ENCODE results near the gene KIAA0753. TPM values are rescaled to one million over a fixed set of nuclear protein-coding genes. Genes with fewer than 3 reads are reported as not detected.
A peak's percentile ranks its signal among the peaks of the same experiment; 100 is the strongest.

Gene KIAA0753
- total RNA-seq, 1 donor from 2014 or later: 3.5 TPM

- intact Hi-C loops (cut with DNase I): loop anchor here (10.0 kb wide), 1 partner anchor 85 kb away; no protein-coding TSS in a partner anchor
- DNase-seq: no peak
- ATAC-seq (ENCODE audit: poor library complexity): no peak
These were observed 80.7 kb downstream of the KIAA0753 start for GRCh38 chr17:6559753-6560215.

DNA sequence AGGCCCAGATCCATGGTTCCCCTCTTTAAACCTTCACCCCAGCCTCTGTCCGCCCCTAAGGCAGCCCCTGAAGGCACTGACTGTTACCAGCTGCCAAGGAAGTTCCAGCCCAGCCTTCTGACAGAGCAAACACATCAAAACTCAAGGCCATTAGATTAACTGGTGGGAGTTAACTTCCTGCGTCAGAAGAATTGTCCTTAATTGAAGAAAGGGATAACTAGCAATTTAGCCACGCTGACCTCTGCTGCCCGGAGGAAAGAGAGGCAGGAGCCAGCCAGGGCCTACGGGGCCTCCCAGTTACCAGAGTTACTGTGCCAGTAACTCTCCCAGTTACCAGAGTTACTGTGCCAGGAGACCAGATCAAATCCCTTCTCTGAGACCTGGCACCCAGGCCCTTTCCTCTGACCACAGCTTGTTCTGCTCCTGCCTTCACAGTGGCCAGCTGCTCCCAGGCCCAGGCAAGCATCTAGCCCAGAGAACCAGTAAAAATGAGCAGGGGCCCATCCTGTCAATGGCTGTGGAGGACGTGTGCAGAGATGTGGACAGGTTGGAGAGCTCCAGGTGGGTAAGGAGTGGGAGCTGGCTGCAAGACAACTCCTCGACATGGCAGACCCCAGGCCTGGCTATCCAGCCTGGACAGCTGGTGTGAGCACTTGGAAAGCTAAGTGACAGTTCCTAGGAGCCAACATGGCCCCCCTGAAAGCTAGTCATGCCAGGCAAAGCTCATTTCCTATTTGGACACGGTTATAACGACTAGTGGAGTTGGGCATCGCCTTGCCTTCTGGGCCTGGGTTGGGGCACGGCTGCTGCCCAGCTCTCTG lies 81.4 kb downstream of the KIAA0753 start:
- ATAC-seq (ENCODE audit: poor library complexity) (no peak), DNase-seq (no peak)
- intact Hi-C loops (cut with DNase I): loop anchor here (10.0 kb wide), 1 partner anchor 84 kb away; no protein-coding TSS in a partner anchor

GRCh38 chr17:6558276-6558675 lies 82.2 kb downstream of the KIAA0753 start:
- intact Hi-C loops (cut with DNase I): loop anchor here (10.0 kb wide), 1 partner anchor 83 kb away; no protein-coding TSS in a partner anchor
- ATAC-seq (ENCODE audit: poor library complexity) (no peak), DNase-seq (no peak)

- DNase-seq: no peak
- intact Hi-C loops (cut with DNase I): loop anchor here (10.0 kb wide), 1 partner anchor 82 kb away; no protein-coding TSS in a partner anchor
- no peak for ATAC-seq (ENCODE audit: poor library complexity)
These were observed 83.5 kb downstream of the KIAA0753 start for GRCh38 chr17:6557040-6557438.

DNA sequence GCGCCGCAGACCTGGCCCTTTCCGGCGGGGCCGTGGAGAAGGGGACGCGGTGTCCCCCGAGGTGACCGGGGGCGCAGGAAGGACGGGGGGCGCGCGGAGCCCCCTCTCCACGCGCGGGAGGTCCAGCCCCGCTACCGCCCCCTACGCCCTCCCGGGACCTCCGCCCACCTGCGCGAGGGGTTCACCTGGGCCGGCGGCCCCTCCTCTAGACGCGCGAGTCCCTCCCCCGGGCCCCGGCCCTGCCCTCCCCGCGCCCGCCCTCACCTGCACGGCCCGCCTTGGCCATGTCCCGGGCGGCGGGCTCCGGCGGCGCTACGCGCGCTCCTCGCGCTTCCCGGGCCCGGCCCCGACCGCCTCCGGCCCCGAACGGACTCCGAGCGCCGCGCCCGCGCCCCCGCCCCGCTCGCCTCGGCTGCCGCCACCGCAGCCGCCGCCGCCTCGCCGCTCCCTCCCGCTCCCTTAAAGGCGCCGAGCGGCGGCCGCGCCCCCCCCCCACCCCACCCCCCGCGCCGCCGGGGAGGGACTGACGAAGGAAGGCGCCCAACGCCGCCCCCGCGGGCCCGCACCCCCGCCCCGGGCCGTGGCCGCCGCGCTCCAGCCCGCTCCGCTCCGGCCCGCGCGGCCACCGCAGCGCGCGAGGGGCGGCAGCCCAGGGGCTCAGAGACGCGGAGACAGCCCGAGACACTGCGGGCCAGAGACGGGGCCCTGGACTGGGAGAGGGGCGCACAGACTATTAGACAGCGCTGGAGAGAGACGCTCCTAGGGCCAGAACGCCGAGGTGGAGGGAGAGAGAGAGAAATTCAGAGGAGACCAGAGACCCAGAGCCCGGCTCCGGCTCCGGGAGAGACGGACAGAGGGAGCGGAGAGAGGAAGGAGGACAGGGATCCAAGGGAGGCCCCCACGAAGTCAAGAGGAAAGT lies 84.1 kb downstream of the KIAA0753 start, which contains the start of gene PITPNM3:
Gene PITPNM3 (minus strand): TSS at position 435 of the 919 bp plus-strand sequence. CDS start 149 bp downstream, at position 286.
- DNase-seq (no peak), ATAC-seq (ENCODE audit: poor library complexity) (peak; percentile 34)
- intact Hi-C loops (cut with DNase I): loop anchor here (10.0 kb wide), 1 partner anchor 82 kb away; no protein-coding TSS in a partner anchor

- intact Hi-C loops (cut with DNase I): loop anchor here (10.0 kb wide), 1 partner anchor 81 kb away; no protein-coding TSS in a partner anchor
- ATAC-seq (ENCODE audit: poor library complexity) (peak; percentile 53), DNase-seq (peak; percentile 50)
These were observed 85.0 kb downstream of the KIAA0753 start for GRCh38 chr17:6555331-6556120.

GRCh38 chr17:6554871-6555330 lies 85.6 kb downstream of the KIAA0753 start:
- ATAC-seq (ENCODE audit: poor library complexity) (no peak), DNase-seq (no peak)
- intact Hi-C loops (cut with DNase I): loop anchor here (10.0 kb wide), 1 partner anchor 80 kb away; no protein-coding TSS in a partner anchor

DNA sequence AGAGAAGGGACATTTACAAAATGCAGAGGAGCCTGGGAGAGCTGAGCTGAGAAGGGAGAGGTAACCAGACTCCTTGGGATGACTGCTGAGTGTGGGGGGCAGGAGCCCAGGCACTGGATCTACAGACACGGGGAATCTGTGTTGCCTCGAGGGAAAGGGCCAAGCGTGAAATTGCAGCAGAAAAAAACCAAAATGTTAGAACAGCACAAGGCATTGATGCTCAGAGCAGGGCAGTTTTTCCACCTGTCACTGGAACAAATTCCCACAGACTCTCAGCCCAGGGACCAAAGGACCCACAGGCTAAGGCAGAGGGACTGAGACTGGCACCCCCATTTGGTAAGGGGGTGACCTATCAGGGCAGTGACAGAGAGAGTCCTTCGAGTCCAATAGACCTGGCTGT lies 86.2 kb downstream of the KIAA0753 start:
- ATAC-seq (ENCODE audit: poor library complexity) (no peak), DNase-seq (no peak)
- intact Hi-C loops (cut with DNase I): loop anchor here (10.0 kb wide), 1 partner anchor 80 kb away; no protein-coding TSS in a partner anchor

- intact Hi-C loops (cut with DNase I): loop anchor here (10.0 kb wide), 1 partner anchor 77 kb away; no protein-coding TSS in a partner anchor
- DNase-seq (peak; percentile 49), ATAC-seq (ENCODE audit: poor library complexity) (no peak)
These were observed 88.5 kb downstream of the KIAA0753 start for GRCh38 chr17:6551869-6552531.

DNA sequence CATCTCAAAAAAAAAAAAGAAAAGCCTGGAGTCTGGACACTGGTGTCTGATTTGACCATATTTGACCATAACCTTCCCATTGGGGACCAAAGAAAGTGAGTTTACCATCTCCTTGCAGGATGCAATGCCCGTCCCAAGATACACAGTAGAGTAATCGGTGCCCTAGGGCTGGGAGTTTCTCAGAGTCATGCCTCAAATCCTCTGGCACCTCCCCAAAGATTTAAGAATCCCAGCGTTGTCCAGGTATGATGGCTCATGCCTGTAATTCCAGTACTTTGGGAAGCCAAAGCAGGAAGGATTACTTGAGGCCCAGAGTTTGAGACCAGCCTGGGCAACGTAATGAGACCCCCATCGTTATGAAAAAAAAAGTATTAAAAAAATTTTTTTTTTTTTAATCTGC lies 89.2 kb downstream of the KIAA0753 start:
- intact Hi-C loops (cut with DNase I): loop anchor here (10.0 kb wide), 1 partner anchor 77 kb away; no protein-coding TSS in a partner anchor
- DNase-seq: no peak
- ATAC-seq (ENCODE audit: poor library complexity): no peak

GRCh38 chr17:6549384-6550036 lies 91.0 kb downstream of the KIAA0753 start:
- intact Hi-C loops (cut with DNase I): loop anchor here (10.0 kb wide), 1 partner anchor 75 kb away; no protein-coding TSS in a partner anchor
- DNase-seq (no peak), ATAC-seq (ENCODE audit: poor library complexity) (no peak)

- intact Hi-C loops (cut with DNase I): no loop called here
- DNase-seq (peak; percentile 47), ATAC-seq (ENCODE audit: poor library complexity) (peak; percentile 80)
These were observed 91.8 kb downstream of the KIAA0753 start for GRCh38 chr17:6548578-6549330.

DNA sequence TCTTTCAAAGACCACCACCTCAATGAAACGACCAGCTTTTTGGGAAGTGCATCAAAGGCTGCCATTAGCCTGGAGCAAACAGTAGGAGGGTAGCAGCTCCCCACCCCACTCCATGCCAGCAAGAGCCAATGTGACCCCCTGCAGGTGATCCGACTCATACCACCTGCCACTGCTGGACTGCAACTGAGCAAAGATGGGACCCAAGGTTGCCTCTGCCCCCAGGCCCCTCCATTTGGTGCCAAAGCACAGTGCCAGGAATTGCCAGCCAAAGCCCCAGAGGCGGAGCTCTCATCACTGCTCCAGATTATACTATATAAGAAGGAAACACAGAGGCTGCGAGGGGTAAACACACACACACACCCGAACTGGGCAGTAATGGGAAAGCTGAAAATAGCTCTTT lies 92.5 kb downstream of the KIAA0753 start:
- intact Hi-C loops (cut with DNase I): no loop called here
- ATAC-seq (ENCODE audit: poor library complexity): no peak
- no peak for DNase-seq

DNA sequence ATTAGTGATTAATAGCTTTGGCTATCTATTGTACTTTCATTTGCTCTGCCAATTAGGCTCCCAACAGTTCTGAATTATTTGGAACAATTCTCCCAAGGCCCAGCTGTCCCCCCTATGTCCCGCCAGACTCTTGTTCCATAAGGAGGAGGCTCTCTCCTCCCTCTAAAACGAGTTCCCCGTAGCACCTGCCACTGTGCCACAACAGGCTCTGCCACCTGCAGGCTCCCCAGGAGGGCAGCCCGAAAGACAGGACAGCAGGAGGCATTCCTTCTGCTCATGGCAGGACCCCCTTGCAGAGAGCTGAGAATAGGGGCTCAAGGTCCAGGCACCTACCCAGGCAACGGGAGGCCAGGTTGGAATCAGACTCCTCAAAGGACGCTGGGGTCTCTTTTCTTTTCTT lies 93.2 kb downstream of the KIAA0753 start:
- intact Hi-C loops (cut with DNase I): no loop called here
- no peak for ATAC-seq (ENCODE audit: poor library complexity)

DNA sequence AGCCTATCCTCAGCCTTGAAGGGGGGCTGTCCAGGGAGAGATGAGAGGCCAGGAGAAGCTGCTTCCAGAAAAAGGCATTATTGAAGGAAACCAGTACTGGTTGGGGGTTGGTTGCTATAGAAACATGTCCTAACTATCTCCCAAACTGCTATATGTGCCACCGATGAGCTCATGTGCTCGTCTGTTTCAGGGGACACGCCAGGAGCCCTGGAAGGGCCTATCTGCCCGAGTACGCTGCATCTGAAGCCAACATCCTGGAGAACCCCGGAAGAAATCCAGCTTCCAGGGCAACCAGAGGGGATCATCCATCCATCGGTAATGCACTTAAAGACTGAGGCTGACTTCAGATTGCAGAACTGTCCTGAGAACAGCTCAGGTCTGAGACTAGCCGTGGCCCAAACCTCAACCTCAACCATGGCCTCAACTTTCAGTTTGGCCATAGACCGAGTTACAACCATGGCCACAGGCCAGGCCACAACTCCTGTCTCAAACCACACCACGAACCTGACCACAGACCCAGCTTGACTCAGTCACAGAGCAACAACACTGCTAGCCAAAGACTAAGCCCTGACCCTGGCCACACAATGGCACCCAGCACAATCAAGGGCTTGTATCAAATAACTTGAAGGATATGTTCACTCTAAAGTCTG lies 94.3 kb downstream of the KIAA0753 start:
- ATAC-seq (ENCODE audit: poor library complexity): no peak
- DNase-seq: no peak
- intact Hi-C loops (cut with DNase I): no loop called here

More for the DNA sequence above, 93.2 kb downstream of the KIAA0753 start:
- DNase-seq: no peak

DNA sequence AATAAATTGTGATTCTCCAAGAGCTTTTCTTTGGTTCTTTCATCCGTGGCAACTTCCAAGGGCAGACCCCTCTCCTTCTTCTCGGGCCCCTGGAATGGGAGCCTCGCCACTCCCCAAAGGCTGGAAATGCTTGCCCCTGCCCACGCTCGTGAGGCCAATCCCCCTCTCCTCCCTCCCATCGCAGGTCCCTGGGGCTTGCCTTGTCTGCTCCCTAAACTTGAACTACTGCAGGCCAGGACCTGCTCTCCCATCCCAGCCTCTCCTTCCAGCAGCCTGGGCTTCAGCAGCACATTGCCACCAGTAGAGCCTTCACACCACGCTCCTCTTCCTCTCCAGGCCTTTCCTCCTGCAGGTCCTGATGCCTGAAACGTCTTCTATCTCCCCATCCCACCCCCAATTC lies 95.2 kb downstream of the KIAA0753 start:
- ATAC-seq (ENCODE audit: poor library complexity) (no peak), DNase-seq (no peak)
- intact Hi-C loops (cut with DNase I): no loop called here

Data from Right ventricle myocardium superior (tissue), 1 donor.